ENCODE measurements around the gene BNIP2. TPM values are rescaled to one million over a fixed set of nuclear protein-coding genes. Genes with fewer than 3 reads are reported as not detected.

Gene BNIP2
- total RNA-seq, 4 donors from 2014 or later: 152 to 270 (median 196) TPM

- Histone ChIP-seq H3K36me3 (no peaks in the 10 kb centered on the region), H3K27me3 (peaks cover 0 to 11% (median 2%) of the 10 kb centered on the region in 4 donors), H3K4me3 (no peak overlapping the region), H3K9me3 (no peaks in the 10 kb centered on the region), H3K4me1 (no peaks in the 10 kb centered on the region), H3K27ac (replicated peaks in 1 of 4) (no peak overlapping the region)
- TF ChIP-seq CTCF (IDR thresholded peaks at IDR 0.05) (no peak), POLR2AphosphoS5 (IDR thresholded peaks at IDR 0.05) (no peak), POLR2A (IDR thresholded peaks at IDR 0.05; ENCODE audit: low read depth) (no peak), EP300 (IDR thresholded peaks at IDR 0.05) (no peak)
- WGBS: 57% methylated on average over 7 of the region's 7 CpGs
- peak; percentile 68 for DNase-seq (ENCODE audit: extremely low spot score)
- intact Hi-C loops (cut with DNase I): loop anchor here (10.0 kb wide), 1 partner anchor 602 kb away; no protein-coding TSS in a partner anchor
Measured at GRCh38 chr15:59722476-59722875, 33.4 kb upstream of the BNIP2 start.

- 82% methylated on average over 7 of the region's 7 CpGs for WGBS
- Histone ChIP-seq H3K4me1 (no peaks in the 10 kb centered on the region), H3K27me3 (peaks cover 0 to 11% (median 2%) of the 10 kb centered on the region in 4 donors), H3K36me3 (no peaks in the 10 kb centered on the region), H3K4me3 (no peak overlapping the region), H3K27ac (replicated peaks in 1 of 4) (no peak overlapping the region), H3K9me3 (no peaks in the 10 kb centered on the region)
- intact Hi-C loops (cut with DNase I): loop anchor here (10.0 kb wide), 1 partner anchor 603 kb away; no protein-coding TSS in a partner anchor
- TF ChIP-seq POLR2A (IDR thresholded peaks at IDR 0.05; ENCODE audit: low read depth): no peak
- no peak for TF ChIP-seq CTCF (IDR thresholded peaks at IDR 0.05)
- peak; percentile 78 for DNase-seq (ENCODE audit: extremely low spot score)
Measured at GRCh38 chr15:59722037-59722436, 32.9 kb upstream of the BNIP2 start.

- peaks cover 0 to 14% (median 2%) of the 10 kb centered on the region in 4 donors for H3K27me3 ChIP-seq
- WGBS: 79% methylated on average over 2 of the region's 2 CpGs
Measured at GRCh38 chr15:59721411-59721810, 32.3 kb upstream of the BNIP2 start.

GRCh38 chr15:59713177-59713576 is 24.1 kb upstream of the BNIP2 start:
- 89% methylated on average over 3 of the region's 3 CpGs for WGBS

More at GRCh38 chr15:59721411-59721810, 32.3 kb upstream of the BNIP2 start:
- DNase-seq (ENCODE audit: extremely low spot score): no peak
- intact Hi-C loops (cut with DNase I): loop anchor here (10.0 kb wide), 1 partner anchor 603 kb away; no protein-coding TSS in a partner anchor
- TF ChIP-seq EP300 (IDR thresholded peaks at IDR 0.05) (no peak), POLR2A (IDR thresholded peaks at IDR 0.05; ENCODE audit: low read depth) (no peak), POLR2AphosphoS5 (IDR thresholded peaks at IDR 0.05) (no peak), CTCF (IDR thresholded peaks at IDR 0.05) (no peak)
- no peak overlapping the region for H3K27ac ChIP-seq (replicated peaks in 1 of 4)
- H3K4me1 ChIP-seq: no peaks in the 10 kb centered on the region
- no peaks in the 10 kb centered on the region for H3K36me3 ChIP-seq
- H3K9me3 ChIP-seq: no peaks in the 10 kb centered on the region
- H3K4me3 ChIP-seq: no peak overlapping the region

More at GRCh38 chr15:59713177-59713576, 24.1 kb upstream of the BNIP2 start:
- Histone ChIP-seq H3K4me3 (no peak overlapping the region), H3K36me3 (no peaks in the 10 kb centered on the region), H3K27ac (replicated peaks in 1 of 4) (no peak overlapping the region), H3K9me3 (no peaks in the 10 kb centered on the region), H3K4me1 (no peaks in the 10 kb centered on the region), H3K27me3 (peaks cover 0 to 6% (median 0%) of the 10 kb centered on the region in 4 donors)
- intact Hi-C loops (cut with DNase I): no loop called here
- TF ChIP-seq POLR2AphosphoS5 (IDR thresholded peaks at IDR 0.05) (no peak), POLR2A (IDR thresholded peaks at IDR 0.05; ENCODE audit: low read depth) (no peak), EP300 (IDR thresholded peaks at IDR 0.05) (no peak), CTCF (IDR thresholded peaks at IDR 0.05) (no peak)
- DNase-seq (ENCODE audit: extremely low spot score): no peak
